PFSK-1 (cell line): Measurements from ENCODE around the gene NKIRAS2.

Experiments used
- FOXP2 ChIP-seq: optimal IDR thresholded peaks from 2 replicates; pipeline ENCODE3; 2011; ENCODE audit warnings: borderline replicate concordance, control low read depth, inconsistent platforms; ENCODE audit not compliant: insufficient read depth; ENCODE audit errors: extremely low read length, extremely low read depth
- SIN3A ChIP-seq: IDR thresholded peaks from 2 replicates; pipeline ENCODE4 v1.6.1; 2012; ENCODE audit warnings: mild to moderate bottlenecking, low read length, moderate library complexity, borderline replicate concordance; ENCODE audit not compliant: insufficient read depth
- TAF1 ChIP-seq: IDR thresholded peaks from 2 replicates; pipeline ENCODE4 v1.6.1; 2012; ENCODE audit warnings: low read length, control low read depth, borderline replicate concordance; ENCODE audit not compliant: insufficient read depth

DNA sequence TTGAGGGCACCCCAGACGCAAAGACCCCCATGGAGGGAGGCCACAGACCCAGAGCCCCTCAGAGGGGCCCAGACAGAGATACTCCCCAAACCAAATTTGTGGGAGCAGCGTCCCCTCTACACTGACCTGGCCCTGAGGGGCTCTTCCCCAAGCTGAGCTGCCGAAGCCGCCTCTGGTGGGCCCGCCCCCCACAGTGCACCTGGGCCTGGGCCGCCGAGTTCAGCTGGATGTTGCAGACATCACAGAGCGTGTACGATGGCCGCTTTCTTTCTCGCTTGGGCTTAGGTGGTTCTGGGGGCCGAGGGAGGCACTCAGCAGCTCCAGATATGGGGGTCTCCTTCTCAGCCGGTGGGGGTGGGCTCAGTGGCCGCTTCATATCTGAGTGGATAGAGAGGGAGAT is 42.8 kb downstream of the NKIRAS2 start:
- no peak for TF ChIP-seq TAF1
- no peak for TF ChIP-seq FOXP2
- TF ChIP-seq SIN3A: no peak
